Upper lobe of left lung (tissue), 6 donors: Measurements from ENCODE around the gene SLC16A4. TPM values are rescaled to one million over a fixed set of nuclear protein-coding genes. Genes with fewer than 3 reads are reported as not detected.

Source experiments
- total RNA-seq, 6 donors: library from RNA; depleted of rRNA in 4 of 6; stranded (reverse); fragments of >200 nt in 4 of 6; gene quantifications; one replicate each; pipeline versions ENCODE4 v1.1.0 to v1.2.1, GENCODE V29; 2016 to 2021
- donor health status: DM: no; HTN: no; CAD: no; lungs with moderate emphysema.
- donor health status: DM: no; HTN: yes; CAD: no; lungs with severe emphysema.

SLC16A4 gene
- total RNA-seq, 6 donors from 2014 or later = 7.8 to 23.0 (median 15.4) TPM

Other genes starting within 250 kb of the SLC16A4 start
- gene SLC6A17, start 240.5 kb downstream of the SLC16A4 start, total RNA-seq = under 1 TPM in 1 of 6 donors, not detected in 5; 0.07 TPM
- 10 to 100 TPM in 1 of 6 donors, 1 to 10 TPM in 5; 2.5 to 11.9 (median 4.4) TPM for gene KCNC4, start 180.7 kb downstream of the SLC16A4 start, total RNA-seq
- 10 to 100 TPM; 20.7 to 85.9 (median 36.2) TPM for gene RBM15, start 51.6 kb downstream of the SLC16A4 start, total RNA-seq
- gene LAMTOR5, start 16.7 kb upstream of the SLC16A4 start, total RNA-seq = 100 to 1,000 TPM in 3 of 6 donors, 10 to 100 TPM in 3; 26.5 to 130 (median 89.9) TPM
- gene PROK1, start 60.1 kb upstream of the SLC16A4 start, total RNA-seq = under 1 TPM in 1 of 6 donors, not detected in 5; 0.33 TPM
- not detected for gene KCNA10, start 128.1 kb upstream of the SLC16A4 start, total RNA-seq
- gene KCNA2, start 215.3 kb upstream of the SLC16A4 start, total RNA-seq = under 1 TPM; under 0.01 to 0.77 (median 0.23) TPM